ENCODE results near the gene YPEL3. TPM values are rescaled to one million over a fixed set of nuclear protein-coding genes. Genes with fewer than 3 reads are reported as not detected.

The YPEL3 gene
- total RNA-seq, 1 donor from 2014 or later = 25.5 TPM

- no peaks in the 10 kb centered on the region for H3K27me3 ChIP-seq (ENCODE audit: control insufficient read depth, insufficient read depth, low read length)
- DNase-seq (ENCODE audit: low read depth) = peak; percentile 53
- no peaks in the 10 kb centered on the region for H3K36me3 ChIP-seq (ENCODE audit: control insufficient read depth, insufficient read depth, low read length)
- TF ChIP-seq CTCF (IDR thresholded peaks at IDR 0.05; ENCODE audit: insufficient read depth, low read length, poor library complexity, severe bottlenecking) = peak; percentile 66
- H3K4me3 ChIP-seq (ENCODE audit: low read depth, low read length) = peak within 1 kb of the TSS; percentile 47
Measured at GRCh38 chr16:30091474-30092372, 4.3 kb downstream of the YPEL3 start, which contains the start of gene TBX6. Gene TBX6 (minus strand): TSS chr16:30091924. CDS start chr16:30091193, 731 bp downstream.

- Histone ChIP-seq H3K36me3 (ENCODE audit: control insufficient read depth, insufficient read depth, low read length) (no peaks in the 10 kb centered on the region), H3K4me3 (ENCODE audit: low read depth, low read length) (no peak overlapping the region), H3K27me3 (ENCODE audit: control insufficient read depth, insufficient read depth, low read length) (no peaks in the 10 kb centered on the region)
- TF ChIP-seq CTCF (IDR thresholded peaks at IDR 0.05; ENCODE audit: insufficient read depth, low read length, poor library complexity, severe bottlenecking) = no peak
- no peak for DNase-seq (ENCODE audit: low read depth)
Measured at GRCh38 chr16:30090610-30091331, 5.2 kb downstream of the YPEL3 start.

- TF ChIP-seq CTCF (IDR thresholded peaks at IDR 0.05; ENCODE audit: insufficient read depth, low read length, poor library complexity, severe bottlenecking) = no peak
- Histone ChIP-seq H3K4me3 (ENCODE audit: low read depth, low read length) (no peak overlapping the region), H3K36me3 (ENCODE audit: control insufficient read depth, insufficient read depth, low read length) (no peaks in the 10 kb centered on the region), H3K27me3 (ENCODE audit: control insufficient read depth, insufficient read depth, low read length) (no peaks in the 10 kb centered on the region)
- DNase-seq (ENCODE audit: low read depth) = no peak
Measured at GRCh38 chr16:30088832-30089624, 7.0 kb downstream of the YPEL3 start.

GRCh38 chr16:30088237-30088831, 7.7 kb downstream of the YPEL3 start:
- TF ChIP-seq CTCF (IDR thresholded peaks at IDR 0.05; ENCODE audit: insufficient read depth, low read length, poor library complexity, severe bottlenecking) = no peak
- Histone ChIP-seq H3K4me3 (ENCODE audit: low read depth, low read length) (no peak overlapping the region), H3K27me3 (ENCODE audit: control insufficient read depth, insufficient read depth, low read length) (no peaks in the 10 kb centered on the region), H3K36me3 (ENCODE audit: control insufficient read depth, insufficient read depth, low read length) (no peaks in the 10 kb centered on the region)
- DNase-seq (ENCODE audit: low read depth) = no peak

- DNase-seq (ENCODE audit: low read depth) = no peak
- Histone ChIP-seq H3K27me3 (ENCODE audit: control insufficient read depth, insufficient read depth, low read length) (no peaks in the 10 kb centered on the region), H3K36me3 (ENCODE audit: control insufficient read depth, insufficient read depth, low read length) (no peaks in the 10 kb centered on the region), H3K4me3 (ENCODE audit: low read depth, low read length) (no peak overlapping the region)
- no peak for TF ChIP-seq CTCF (IDR thresholded peaks at IDR 0.05; ENCODE audit: insufficient read depth, low read length, poor library complexity, severe bottlenecking)
Measured at GRCh38 chr16:30087181-30087898, 8.7 kb downstream of the YPEL3 start.

Measured in kidney epithelial cell (primary cell).